NCI-H2196 treated with DMSO at 0.1 percent for 48 hours (cell line): Measurements from ENCODE around the gene STRA8.
"Not testable (repeated sequence)": the region's sequence is repeated elsewhere in the genome, so short reads cannot be mapped to it uniquely, and the experiment has no call there.

Source experiments
- DNase-seq: peaks from one replicate; lab custom pipeline; 2025; ENCODE audit not compliant: unreplicated experiment; lab: John Stamatoyannopoulos, UW

The STRA8 gene

GRCh38 chr7:135204341-135204749 lies 29.3 kb upstream of the STRA8 start:
- no peak for DNase-seq

DNA sequence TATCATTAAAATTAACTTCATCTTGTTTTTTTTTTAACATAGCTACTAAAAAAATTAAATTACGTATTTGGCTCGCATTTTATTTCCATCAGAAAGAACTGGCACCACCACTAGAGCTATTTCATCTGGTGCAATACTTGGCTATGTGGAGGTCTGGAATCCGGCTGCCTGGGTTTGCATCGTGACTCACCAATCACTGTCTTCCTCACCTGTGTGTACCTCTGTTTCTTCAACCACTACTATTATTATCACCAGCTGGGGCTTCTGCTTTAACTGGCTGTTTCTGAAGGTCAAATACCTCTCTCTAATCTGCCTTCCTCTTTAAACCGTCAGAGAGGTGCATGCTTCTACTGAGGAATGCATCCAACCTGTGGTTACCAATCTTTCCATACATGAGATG lies 28.8 kb upstream of the STRA8 start:
- DNase-seq, result no peak

DNA sequence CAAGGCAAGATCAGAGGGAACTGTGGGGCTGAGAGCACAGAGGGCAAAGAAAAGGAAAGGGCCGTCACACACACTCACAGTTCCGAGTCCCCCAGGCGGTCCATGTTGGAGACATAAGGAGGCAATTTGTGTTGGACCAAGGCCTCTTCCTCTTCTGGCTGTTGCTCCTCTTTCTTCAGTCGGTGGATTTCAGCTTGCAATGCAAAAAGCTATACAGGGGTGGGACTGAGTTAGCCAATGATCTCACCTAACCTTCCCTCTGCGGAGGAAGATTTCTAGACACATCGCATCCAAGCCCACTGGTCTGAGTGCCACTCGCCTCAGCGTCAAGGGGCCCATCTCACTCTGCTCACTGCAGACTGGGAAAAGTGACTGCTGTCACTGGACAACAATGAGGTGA lies 27.8 kb upstream of the STRA8 start:
- no peak for DNase-seq

GRCh38 chr7:135206941-135207391 lies 26.7 kb upstream of the STRA8 start:
- DNase-seq, result no peak

DNA sequence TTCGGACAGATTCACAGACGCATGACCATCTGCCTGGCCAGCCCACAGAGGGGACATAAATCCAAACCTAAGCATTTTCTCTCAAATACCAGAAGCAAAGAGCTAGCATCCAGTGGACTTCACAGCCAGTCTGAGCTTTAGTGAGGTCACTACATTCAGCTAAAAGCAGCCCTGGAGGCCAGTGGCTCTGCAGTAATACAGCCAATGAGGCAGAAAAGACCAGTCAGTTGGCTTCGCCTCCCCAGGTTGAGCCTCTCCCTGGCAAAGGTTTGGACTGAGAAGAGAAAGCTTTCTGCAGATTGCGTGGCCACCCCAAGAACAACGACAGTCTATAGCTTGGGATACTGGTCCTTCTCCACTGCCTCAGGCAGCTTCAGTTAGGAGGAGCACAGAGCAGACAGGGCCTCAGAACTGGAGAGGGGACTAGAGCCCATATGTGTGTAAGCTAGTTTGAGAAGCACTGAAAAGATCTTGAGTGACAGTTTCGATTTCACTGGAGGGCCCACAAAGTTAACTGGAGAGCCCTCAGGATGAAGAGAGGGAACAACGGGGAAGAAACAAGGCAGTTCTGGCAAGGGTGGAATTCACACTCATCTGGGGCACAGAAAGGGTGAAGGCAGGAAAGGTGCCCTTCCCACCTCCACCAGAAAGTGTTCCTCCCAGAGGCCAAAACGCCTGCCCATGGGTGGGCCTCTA lies 26.1 kb upstream of the STRA8 start:
- no peak for DNase-seq

DNA sequence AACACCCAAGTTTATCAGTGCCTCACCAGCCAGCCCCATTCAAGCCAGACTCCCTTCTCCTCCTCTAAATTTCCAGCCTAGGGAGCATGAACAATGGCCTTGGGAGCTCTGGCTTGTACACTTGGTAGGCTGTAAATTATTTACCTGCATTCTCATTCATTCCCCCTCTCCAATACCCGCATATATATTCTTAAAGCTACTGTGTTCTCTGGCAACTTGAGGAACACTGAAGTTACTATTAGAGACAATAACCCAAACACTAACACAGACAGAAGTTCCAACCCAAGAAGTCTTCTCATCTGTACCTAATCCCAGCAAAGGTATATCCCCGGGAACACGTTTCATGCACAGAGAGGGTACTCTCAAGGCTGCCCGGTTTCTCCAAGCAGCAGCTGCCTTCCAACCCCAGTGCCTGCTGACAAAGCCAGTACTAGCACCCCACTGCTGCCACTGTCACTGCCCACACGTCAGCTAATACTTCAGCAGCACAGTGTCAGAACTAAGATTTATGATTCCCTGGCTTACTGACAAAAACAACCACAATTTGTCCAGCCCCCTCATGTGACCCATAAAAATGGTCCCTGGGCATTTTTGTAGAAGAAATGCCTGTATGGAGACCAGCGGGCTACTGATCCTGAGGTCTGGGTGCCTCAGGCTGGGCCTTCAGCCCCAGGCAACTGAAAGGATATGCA lies 25.4 kb upstream of the STRA8 start:
- DNase-seq, result no peak

- DNase-seq, result no peak
Measured at GRCh38 chr7:135209225-135209834, 24.3 kb upstream of the STRA8 start.

DNA sequence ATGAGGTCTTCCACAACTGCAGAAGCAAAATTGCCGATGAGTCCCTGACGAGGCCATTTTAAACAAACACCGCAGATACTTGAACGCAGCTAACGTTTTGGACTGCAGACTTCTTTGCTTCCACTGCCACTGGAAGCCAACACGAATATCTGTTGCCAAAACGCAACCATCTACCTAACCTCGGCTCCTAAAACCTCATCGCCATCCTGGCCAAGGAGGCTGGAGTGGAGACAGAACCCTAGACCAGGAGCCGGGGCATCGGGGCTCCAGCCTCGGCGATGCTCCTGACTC lies 22.8 kb upstream of the STRA8 start:
- no peak for DNase-seq

- peak; percentile 87 for DNase-seq
Measured at GRCh38 chr7:135211179-135211945, 22.3 kb upstream of the STRA8 start, which contains the start of gene WDR91. Gene WDR91 (minus strand): TSS chr7:135211526. CDS start chr7:135211502, 24 bp downstream.

DNA sequence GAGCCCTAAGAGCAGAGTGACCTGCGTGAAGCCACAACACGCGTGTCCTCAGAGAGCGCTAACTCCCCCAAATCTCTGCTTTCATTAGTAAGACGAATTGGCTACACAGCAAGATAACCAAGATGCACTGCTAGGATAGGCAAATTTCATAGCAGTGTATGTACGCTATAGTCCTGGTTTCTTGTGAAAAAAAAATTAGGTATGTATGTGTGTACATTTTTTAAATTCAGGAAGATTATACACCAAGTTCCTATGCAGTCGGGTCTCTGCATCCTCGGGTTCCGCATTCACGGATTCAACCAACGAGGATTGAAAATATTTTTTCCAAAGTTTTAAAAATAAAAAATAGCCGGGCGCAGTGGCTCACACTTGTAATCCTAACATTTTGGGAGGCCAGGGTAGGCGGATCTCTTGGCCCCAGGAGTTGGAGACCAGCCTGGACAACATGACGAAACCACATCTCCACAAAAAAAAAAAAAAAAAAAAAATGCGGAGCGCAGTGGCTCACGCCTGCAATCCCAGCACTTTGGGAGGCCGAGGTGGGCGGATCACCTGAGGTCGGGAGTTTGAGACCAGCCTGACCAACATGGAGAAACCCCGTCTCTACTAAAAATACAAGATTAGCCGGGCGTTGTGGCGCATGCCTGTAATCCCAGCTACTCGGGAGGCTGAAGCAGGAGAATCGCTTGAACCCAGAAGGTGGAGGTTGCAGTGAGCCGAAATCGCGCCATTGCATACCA lies 21.5 kb upstream of the STRA8 start:
- DNase-seq, result not testable (repeated sequence)

- no peak for DNase-seq
Measured at GRCh38 chr7:135213831-135214230, 19.8 kb upstream of the STRA8 start.

- no peak for DNase-seq
Measured at GRCh38 chr7:135215180-135215579, 18.5 kb upstream of the STRA8 start.

DNA sequence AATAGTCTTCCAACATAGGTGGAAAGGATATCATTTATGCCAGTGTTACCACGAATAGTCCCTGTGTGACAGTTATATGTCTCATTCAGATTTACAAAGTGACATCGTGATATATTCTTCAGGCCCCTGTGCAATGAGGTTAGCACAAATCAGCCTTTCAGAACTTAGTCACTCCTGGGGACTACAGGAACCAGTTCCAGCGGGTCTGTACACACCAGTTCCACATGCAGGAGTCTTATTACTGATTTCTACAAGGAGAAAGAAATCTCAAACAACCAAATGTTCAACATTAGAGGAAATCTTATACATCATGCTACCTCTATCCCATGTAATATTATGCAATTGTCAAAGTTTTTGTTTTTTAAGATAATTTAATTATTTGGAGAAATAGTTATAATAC lies 17.9 kb upstream of the STRA8 start:
- no peak for DNase-seq

GRCh38 chr7:135217645-135218509 lies 15.8 kb upstream of the STRA8 start:
- DNase-seq, result no peak

DNA sequence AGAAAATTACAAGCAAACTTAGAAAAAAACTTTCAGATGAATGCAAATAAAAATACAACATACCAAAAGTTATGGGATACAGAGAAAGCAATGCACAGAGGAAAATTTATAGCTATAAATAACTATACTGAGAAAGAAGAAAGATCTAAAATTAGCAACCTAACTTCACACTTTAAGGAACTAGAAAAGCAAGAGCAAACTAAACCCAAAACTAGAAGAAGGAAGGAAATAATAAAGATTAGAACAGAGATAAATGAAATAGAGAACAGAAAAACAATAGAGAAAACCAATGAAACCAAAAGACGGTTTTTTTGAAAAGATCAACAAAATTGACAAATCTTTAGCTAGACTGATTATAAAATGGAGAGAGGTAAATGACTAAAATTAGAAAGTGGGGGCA lies 9.6 kb upstream of the STRA8 start:
- no peak for DNase-seq

DNA sequence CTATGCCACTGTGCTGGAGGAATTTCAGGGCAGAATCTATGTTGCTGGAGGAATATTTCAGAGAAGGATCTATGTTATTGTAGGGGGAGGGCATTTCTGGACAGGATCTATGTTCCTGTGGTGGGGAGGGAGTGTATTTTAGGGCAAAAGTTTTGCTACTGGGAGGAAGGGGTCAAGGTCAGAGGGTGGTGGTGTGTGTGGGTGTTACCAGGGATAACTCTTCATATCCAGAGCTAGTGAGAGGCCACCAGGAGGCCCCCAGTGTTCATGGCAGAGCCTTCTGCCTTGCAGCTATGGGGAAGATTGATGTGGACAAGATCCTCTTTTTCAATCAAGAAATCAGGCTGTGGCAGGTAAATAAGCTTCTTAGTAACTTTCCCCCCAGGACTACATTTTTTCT lies 2.0 kb upstream of the STRA8 start:
- DNase-seq, result no peak

- DNase-seq, result no peak
Measured at GRCh38 chr7:135232087-135232486, 1.6 kb upstream of the STRA8 start.

- no peak for DNase-seq
Measured at GRCh38 chr7:135232720-135233119, 918 bp upstream of the STRA8 start.

- not testable (repeated sequence) for DNase-seq
Measured at GRCh38 chr7:135234095-135234494, 457 bp downstream of the STRA8 start.

DNA sequence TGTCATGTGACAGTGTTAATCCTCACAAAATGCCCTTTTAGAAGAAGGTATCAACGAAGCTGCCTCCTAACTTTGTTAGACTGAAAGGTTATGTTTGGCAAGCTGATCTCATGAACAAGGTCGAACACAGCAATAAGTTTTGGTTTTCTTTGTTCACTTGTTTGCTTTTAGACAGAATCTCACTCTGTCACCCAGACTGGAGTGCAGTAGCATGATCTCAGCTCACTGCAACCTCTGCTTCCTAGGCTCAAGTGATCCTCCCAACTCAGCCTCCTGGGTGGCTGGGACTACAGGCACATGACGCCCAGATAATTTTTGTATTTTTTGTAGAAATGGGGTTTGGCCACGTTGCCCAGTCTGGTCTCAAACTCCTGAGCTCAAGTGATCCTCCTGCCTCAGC lies 1.1 kb downstream of the STRA8 start:
- DNase-seq, result no peak
